ENCODE results near the gene DUSP28. TPM values are rescaled to one million over a fixed set of nuclear protein-coding genes. Genes with fewer than 3 reads are reported as not detected.

The DUSP28 gene
- total and polyA plus RNA-seq, 2 of the 8 experiments (the other 6 are each of a cell fraction or from before 2014, with no cell fraction given): 2.1 to 2.3 TPM

DNA sequence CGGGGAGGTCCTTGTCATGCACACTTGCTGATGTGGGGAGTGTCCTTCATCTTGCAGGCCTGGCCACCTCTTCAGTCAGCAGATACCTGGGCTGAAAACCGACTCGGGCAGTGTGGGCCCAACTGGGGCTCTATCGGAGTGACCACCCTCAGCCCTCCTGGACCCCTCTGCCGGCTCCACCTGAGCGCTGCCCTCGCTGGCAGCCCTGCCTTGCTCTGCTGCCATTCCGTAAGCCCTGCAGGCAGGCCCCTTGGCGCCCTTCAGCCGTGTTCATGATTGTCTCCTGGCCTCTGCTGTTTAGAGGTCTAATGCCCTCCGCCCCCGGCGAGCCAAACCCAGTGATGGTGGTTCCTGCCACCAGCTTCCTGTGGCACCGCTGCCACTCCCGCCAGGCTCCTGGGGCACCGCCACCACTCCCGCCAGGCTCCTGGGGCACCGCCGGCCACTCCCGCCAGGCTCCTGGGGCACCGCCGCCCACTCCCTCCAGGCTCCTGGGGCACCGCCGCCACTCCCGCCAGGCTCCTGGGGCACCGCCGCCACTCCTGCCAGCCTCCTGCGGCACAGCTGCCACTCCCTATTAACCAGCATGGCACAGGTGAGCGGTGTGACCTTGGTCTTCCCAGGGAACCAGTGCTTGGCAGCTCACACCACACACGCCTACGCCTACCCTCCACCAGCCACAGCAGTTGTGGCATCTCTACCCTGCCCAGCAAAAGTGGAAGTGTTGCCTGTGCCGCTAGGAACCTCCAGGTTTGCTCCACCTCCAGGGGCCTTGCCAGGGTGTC is 42.3 kb downstream of the DUSP28 start:
- Histone ChIP-seq H3K9ac (replicated peaks in 1 of 4; ENCODE audit: extremely low read depth in 1 of 4, low read depth in 3 of 4, low read length in 3 of 4) (no peak overlapping the region), H3K4me1 (replicated peaks in 1 of 4; ENCODE audit: control insufficient read depth in 3 of 4, insufficient read depth in 4 of 4, low read length in 3 of 4) (no peaks in the 10 kb centered on the region), H3K4ac (replicated peaks; ENCODE audit: insufficient read length, low read depth, low read length) (no peak overlapping the region), H3K23ac (ENCODE audit: insufficient read length) (no peak overlapping the region), H4K20me1 (replicated peaks in 1 of 2; ENCODE audit: control insufficient read depth in 1 of 2, insufficient read depth in 2 of 2, low read length in 2 of 2) (peaks cover 0 to 4% of the 10 kb centered on the region in 2 experiments), H2BK15ac (ENCODE audit: low read length) (no peak overlapping the region), H3K27me3 (replicated peaks in 1 of 4; ENCODE audit: control insufficient read depth in 3 of 4, extremely low read depth in 1 of 4, insufficient read depth in 3 of 4, low read length in 3 of 4) (0 out of 7 replicates have a peak, but pooled peaks cover 0 to 2% (median 0%) of the 10 kb centered on the region in 4 experiments), H3K79me1 (ENCODE audit: low read depth, low read length) (no peaks in the 10 kb centered on the region), H3K56ac (replicated peaks; ENCODE audit: insufficient read length, low read depth, low read length) (no peak overlapping the region), H3K36me3 (ENCODE audit: control insufficient read depth in 2 of 4, insufficient read depth in 4 of 4, low read length in 3 of 4) (peaks cover 0 to 7% (median 3%) of the 10 kb centered on the region in 4 experiments; a peak in 4 of 8 replicates), H2BK20ac (ENCODE audit: low read length) (no peak overlapping the region), H4K5ac (ENCODE audit: insufficient read length, low read depth, low read length) (no peak overlapping the region), H3K14ac (ENCODE audit: insufficient read length) (no peak overlapping the region), H2AFZ (ENCODE audit: low read length) (no peak overlapping the region), H2BK120ac (replicated peaks; ENCODE audit: low read depth, low read length) (no peak overlapping the region), H3K4me2 (ENCODE audit: insufficient read depth in 1 of 2, low read depth in 2 of 2, low read length in 2 of 2) (no peak overlapping the region), H2AK5ac (ENCODE audit: low read depth, low read length) (no peak overlapping the region), H4K8ac (ENCODE audit: extremely low read depth, insufficient read depth, low read length) (no peak overlapping the region), H3K27ac (ENCODE audit: low read depth, low read length) (no peak overlapping the region), H3K18ac (ENCODE audit: extremely low read depth, low read length) (no peak overlapping the region), H3K9me3 (ENCODE audit: insufficient read depth in 2 of 2, low read depth in 1 of 2, low read length in 1 of 2) (no peaks in the 10 kb centered on the region), H2BK5ac (ENCODE audit: low read depth, low read length) (no peak overlapping the region), H3K23me2 (ENCODE audit: low read depth, low read length) (no peaks in the 10 kb centered on the region), H3K79me2 (ENCODE audit: control insufficient read depth in 1 of 2, insufficient read depth in 2 of 2, low read length in 2 of 2) (no peaks in the 10 kb centered on the region), H2BK12ac (ENCODE audit: low read depth, low read length) (no peak overlapping the region), H4K91ac (replicated peaks; ENCODE audit: insufficient read length, low read length) (no peak overlapping the region), H3K4me3 (ENCODE audit: extremely low read depth in 1 of 4, insufficient read depth in 2 of 4, low read depth in 3 of 4, low read length in 4 of 4) (no peak overlapping the region)
- FAIRE-seq: no peak
- WGBS, 2 experiments (ENCODE audit: extremely low coverage in 1 of 2, insufficient coverage in 1 of 2, insufficient read length in 1 of 2, insufficient replicate concordance in 2 of 2, low coverage in 1 of 2, low lambda C conversion rate in 2 of 2, missing lambda C conversion rate in 1 of 2): 88% methylated on average over 18 of the region's 32 CpGs; no CpG with 5 or more reads in 1 of the 2 experiments
- ChIA-PET CTCF (ENCODE audit: partially characterized antibody) (interaction anchor here (0.6 to 3.2 kb wide), 6 partner anchors 8 to 717 kb away, joined by 3 to 17 read pairs (median 5); partner anchors contain the start of gene CAPN10), POLR2A (ENCODE audit: partially characterized antibody) (interaction anchor here (0.6 to 1.5 kb wide), 4 partner anchors 14 to 1104 kb away, joined by 3 to 5 read pairs (median 4); no protein-coding TSS in a partner anchor)
- DNase-seq (ENCODE audit: low read depth in 1 of 2, low spot score in 2 of 2): no peak
- no peak for TF ChIP-seq PHF8 (conservative IDR thresholded peaks at IDR 0.05; ENCODE audit: low read depth, low read length)
- no peak for TF ChIP-seq POU5F1 (IDR thresholded peaks at IDR 0.05; ENCODE audit: low read depth, low read length)
- no peak for TF ChIP-seq SIRT6 (IDR thresholded peaks at IDR 0.05; ENCODE audit: low read length)
- no peak for TF ChIP-seq TAF1 (IDR thresholded peaks at IDR 0.05; ENCODE audit: low read depth, low read length)
- no peak for TF ChIP-seq EGR1 (IDR thresholded peaks at IDR 0.05; ENCODE audit: borderline replicate concordance, low read depth, low read length)
- no peak for TF ChIP-seq RBBP5 (IDR thresholded peaks at IDR 0.05; ENCODE audit: borderline replicate concordance, low read depth, low read length)
- TF ChIP-seq TBP (IDR thresholded peaks at IDR 0.05; ENCODE audit: low read depth, low read length): no peak
- TF ChIP-seq SIX5 (IDR thresholded peaks at IDR 0.05; ENCODE audit: low read depth, low read length): no peak
- TF ChIP-seq KDM4A (IDR thresholded peaks at IDR 0.05; ENCODE audit: low read depth, low read length, severe bottlenecking): no peak
- TF ChIP-seq RFX5 (IDR thresholded peaks at IDR 0.05; ENCODE audit: borderline replicate concordance, low read depth, low read length): no peak
- no peak for TF ChIP-seq NANOG (IDR thresholded peaks at IDR 0.05; ENCODE audit: insufficient read depth, low read depth, low read length, poor library complexity, severe bottlenecking)
- TF ChIP-seq ZNF274 (IDR thresholded peaks at IDR 0.05; ENCODE audit: borderline replicate concordance, extremely low read depth, low read length): no peak
- no peak for TF ChIP-seq TEAD4 (IDR thresholded peaks at IDR 0.05; ENCODE audit: low read depth, low read length)

All from H1 (cell line).